Measurements from ENCODE around the gene NUDT17. TPM values are rescaled to one million over a fixed set of nuclear protein-coding genes. Genes with fewer than 3 reads are reported as not detected.

The NUDT17 gene
- polyA plus RNA-seq, 1 of the 3 experiments (the other 2 are of a cell fraction) = 8.1 TPM

GRCh38 chr1:145891587-145892485 is 46.4 kb downstream of the NUDT17 start:
- peak overlapping the region; percentile 79 for H3K4me2 ChIP-seq
- DNase-seq = peak; percentile 87
- CTCF ChIA-PET = interaction anchor here (0.6 to 11.0 kb wide), 44 partner anchors 9 to 288 kb away, joined by 3 to 281 read pairs (median 8); partner anchors contain the start of genes ANKRD34A, HJV, ITGA10 and NUDT17
- peak; percentile 85 for TF ChIP-seq ELF1 (IDR thresholded peaks at IDR 0.05)
- TF ChIP-seq POLR2AphosphoS5 (IDR thresholded peaks at IDR 0.05; ENCODE audit: low read depth, low read length) = peak; percentile 83
- TF ChIP-seq TEAD4 (IDR thresholded peaks at IDR 0.05; ENCODE audit: borderline replicate concordance, insufficient read depth) = peak; percentile 43; the same call in 1 of the 2 replicates
- 0 out of 2 replicates have a peak, but pooled peaks have one; percentile 6 for TF ChIP-seq TAF1 (IDR thresholded peaks at IDR 0.05; ENCODE audit: borderline replicate concordance, low read depth, low read length)
- TF ChIP-seq YY1 (IDR thresholded peaks at IDR 0.05; ENCODE audit: low read depth) = no peak
- no peak for TF ChIP-seq FOXJ3 (CRISPR knock-in tag; IDR thresholded peaks at IDR 0.05)
- TF ChIP-seq MEF2A (IDR thresholded peaks at IDR 0.05; ENCODE audit: borderline replicate concordance, low read depth) = peak; percentile 53; the same call in 1 of the 2 replicates
- no peak for TF ChIP-seq EZH2phosphoT487 (IDR thresholded peaks at IDR 0.05; ENCODE audit: borderline replicate concordance, low read depth)
- no peak for TF ChIP-seq GABPA (IDR thresholded peaks at IDR 0.05; ENCODE audit: low read depth)
- peak; percentile 35 for TF ChIP-seq CHD2 (IDR thresholded peaks at IDR 0.05; ENCODE audit: low read length, partially characterized antibody)
- TF ChIP-seq GATA2 (CRISPR knock-in tag; IDR thresholded peaks at IDR 0.05) = no peak
- no peak for TF ChIP-seq ZBTB33 (IDR thresholded peaks at IDR 0.05; ENCODE audit: borderline replicate concordance, low read depth)
- TF ChIP-seq CTCF (IDR thresholded peaks at IDR 0.05) = peak; percentile 99
- TF ChIP-seq MAX (IDR thresholded peaks at IDR 0.05; ENCODE audit: low read depth) = peak; percentile 50; the same call in 1 of the 2 replicates
- peak; percentile 76 for TF ChIP-seq PBX3 (IDR thresholded peaks at IDR 0.05)
- TF ChIP-seq SMC3 (IDR thresholded peaks at IDR 0.05; ENCODE audit: low read depth, low read length) = peak; percentile 97
- peak; percentile 95 for TF ChIP-seq TCF12 (IDR thresholded peaks at IDR 0.05)
- TF ChIP-seq RCOR1 (IDR thresholded peaks at IDR 0.05; ENCODE audit: low read length) = peak; percentile 60
- no peak for TF ChIP-seq USF2 (IDR thresholded peaks at IDR 0.05; ENCODE audit: borderline replicate concordance, low read depth, low read length)
- no peak for TF ChIP-seq IRF3 (IDR thresholded peaks at IDR 0.05; ENCODE audit: low read depth, low read length)
- peak; percentile 94 for TF ChIP-seq FOSL2 (IDR thresholded peaks at IDR 0.05; ENCODE audit: borderline replicate concordance, low read depth)

More at GRCh38 chr1:145891587-145892485, 46.4 kb downstream of the NUDT17 start:
- Histone ChIP-seq H3F3A (replicated peaks; ENCODE audit: insufficient read depth) (peaks cover 20% of the 10 kb centered on the region), H3K9me3 (no peaks in the 10 kb centered on the region), H3K27ac (ENCODE audit: low read depth in 2 of 2, low read length in 1 of 2) (peak overlapping the region; percentile 94 to 98), H2AFZ (ENCODE audit: low read depth) (peak overlapping the region; percentile 86), H4K20me1 (ENCODE audit: insufficient read depth) (no peaks in the 10 kb centered on the region), H3K36me3 (replicated peaks in 1 of 2; ENCODE audit: control insufficient read depth in 1 of 2, insufficient read depth in 2 of 2, low read length in 1 of 2) (no peaks in the 10 kb centered on the region), H3K79me2 (ENCODE audit: insufficient read depth) (no peaks in the 10 kb centered on the region), H3K27me3 (ENCODE audit: insufficient read depth) (no peaks in the 10 kb centered on the region), H3K9me2 (no peaks in the 10 kb centered on the region), H3K4me3 (ENCODE audit: low read depth in 2 of 2, low read length in 1 of 2) (peak overlapping the region; percentile 15 to 42), H3K9ac (peak overlapping the region; percentile 71), H3K4me1 (ENCODE audit: control insufficient read depth in 1 of 2, insufficient read depth in 2 of 2, low read depth in 1 of 2, low read length in 1 of 2) (peaks cover 21 to 28% of the 10 kb centered on the region in 2 experiments)
- under 1% methylated on average over 6 of the region's 6 CpGs for WGBS (ENCODE audit: low lambda C conversion rate)
- POLR2A ChIA-PET = interaction anchor here (0.7 to 1.7 kb wide), 3 partner anchors 17 to 36 kb away, joined by 4 to 7 read pairs (median 5); partner anchors contain the start of genes PIAS3 and RBM8A
